HG02840 (cell line): ENCODE measurements around the gene RHOF.
"Not testable (repeated sequence)": the region's sequence is repeated elsewhere in the genome, so short reads cannot be mapped to it uniquely, and the experiment has no call there.

Experiments used
- ATAC-seq: cut with Tn5 transposase; IDR thresholded peaks from one replicate; pipeline ENCODE4 v1.9.1; 2021; ENCODE audit warnings: mild to moderate bottlenecking, moderate library complexity, moderate number of reproducible peaks; ENCODE audit not compliant: unreplicated experiment, low FRiP score

Gene RHOF

DNA sequence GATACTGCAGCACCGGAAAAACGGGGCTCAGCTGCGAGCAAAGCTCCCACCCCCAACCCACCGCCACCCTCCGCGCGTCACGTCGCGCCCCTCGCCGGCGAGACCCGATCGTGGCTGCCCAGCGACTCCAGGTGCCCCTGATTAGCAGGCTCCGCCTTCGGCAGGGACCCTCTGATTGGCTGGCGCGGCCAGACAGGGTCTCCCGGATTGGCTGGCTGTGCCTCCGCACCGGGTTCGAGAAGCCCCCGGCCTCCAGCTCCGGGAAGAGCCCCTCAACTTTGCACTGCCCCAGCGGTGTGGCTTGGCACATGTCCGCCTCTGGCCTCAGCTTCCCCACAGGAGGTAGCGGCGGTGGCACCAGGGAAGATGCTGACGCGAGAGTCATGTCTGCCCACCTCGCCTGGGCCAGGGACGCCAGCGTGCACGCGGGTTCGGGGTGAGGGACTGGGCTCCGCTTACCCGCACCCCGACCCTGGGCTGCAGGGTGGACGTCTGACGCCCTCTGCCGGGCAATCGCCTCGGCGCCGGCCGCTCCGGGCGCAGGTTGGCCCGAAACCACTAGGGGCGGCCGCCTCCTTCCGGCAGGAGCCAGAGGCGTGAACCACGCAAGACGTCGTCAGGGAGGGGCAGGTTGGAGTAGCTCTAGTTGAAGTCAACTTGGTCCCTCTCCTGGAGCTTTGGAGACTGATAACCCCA lies 498 bp upstream of the RHOF start:
- ATAC-seq, result peak; percentile 39

DNA sequence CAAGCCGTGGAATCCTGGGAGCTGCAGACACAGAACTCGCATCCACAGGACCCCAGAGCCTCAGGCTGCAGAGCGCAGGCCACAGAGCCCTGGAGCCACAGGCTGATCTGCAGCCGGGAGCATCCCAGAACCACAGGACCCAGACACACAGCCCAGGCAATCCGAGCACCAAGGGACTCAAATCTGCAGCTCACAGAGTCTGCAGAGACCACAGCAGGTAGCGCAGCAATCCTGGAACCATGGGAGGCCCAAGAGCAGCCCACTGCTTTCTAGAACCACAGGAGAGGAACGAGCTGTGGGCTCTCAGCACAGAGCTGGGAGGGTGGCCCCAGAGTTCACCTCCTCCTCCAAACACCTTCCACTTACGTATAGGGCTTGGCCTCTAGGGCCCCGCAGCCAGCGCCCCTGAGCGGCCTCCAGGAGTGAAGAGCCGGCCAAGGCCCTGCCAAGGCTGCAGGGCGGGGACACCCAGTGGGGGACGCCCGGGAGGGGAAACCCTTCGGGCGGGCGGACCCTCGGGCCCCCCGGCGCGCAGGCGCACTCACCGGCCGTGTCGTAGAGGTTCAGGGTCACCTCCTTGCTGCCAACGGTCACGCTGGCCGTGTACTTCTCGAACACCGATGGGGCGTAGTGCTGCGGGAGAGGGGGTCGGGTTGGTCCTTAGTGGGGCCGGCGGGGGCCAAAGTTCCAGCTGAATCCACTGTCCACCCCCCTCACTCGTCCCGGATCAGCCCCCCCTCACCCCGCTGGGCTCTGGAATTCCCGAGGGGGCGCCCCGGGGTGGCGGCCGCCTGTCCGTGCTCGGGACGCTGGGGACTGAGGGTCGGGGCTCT lies 665 bp downstream of the RHOF start:
- no peak for ATAC-seq

DNA sequence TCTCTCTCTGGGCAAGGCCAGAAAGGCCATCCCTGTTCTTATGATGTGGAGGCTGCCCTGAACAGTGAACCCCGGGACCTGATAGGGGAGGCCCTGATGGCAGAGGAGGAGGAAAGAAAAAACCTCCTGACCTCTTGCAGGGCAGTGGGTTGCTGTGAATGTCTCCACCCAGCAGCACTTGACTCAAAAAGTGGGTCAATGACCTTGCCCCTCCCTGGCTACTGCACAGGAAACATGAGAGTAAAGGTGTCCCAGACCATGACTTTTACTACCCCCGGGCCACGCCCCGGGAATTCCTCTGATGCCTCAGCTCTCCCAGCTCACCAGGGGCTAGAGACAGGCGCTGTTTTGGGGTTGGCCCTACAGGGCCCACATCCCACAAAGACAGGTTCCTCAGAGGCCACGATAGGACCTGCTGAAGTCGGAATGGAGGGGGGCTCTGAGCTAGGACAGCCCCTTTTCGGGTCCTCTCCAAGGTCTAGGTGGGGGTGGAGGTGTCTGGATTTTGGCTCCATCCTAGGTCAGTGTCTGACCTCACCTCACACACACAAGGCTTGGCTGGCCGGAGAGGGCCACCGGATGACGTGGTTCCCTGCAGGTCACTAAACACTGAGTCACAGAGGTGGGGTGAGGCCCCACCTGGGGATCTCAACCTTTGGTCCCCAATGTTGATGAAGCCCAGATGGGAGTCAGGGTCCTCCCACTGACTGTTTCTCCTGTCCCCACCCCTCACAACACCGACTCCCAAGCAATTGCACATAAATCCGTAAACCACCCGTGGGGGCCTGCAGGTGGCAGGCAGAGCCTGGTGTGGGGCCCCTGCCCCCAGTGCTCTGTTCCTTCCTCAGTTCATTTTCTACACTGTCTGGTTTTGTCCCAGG lies 1.6 kb downstream of the RHOF start:
- ATAC-seq, result no peak

DNA sequence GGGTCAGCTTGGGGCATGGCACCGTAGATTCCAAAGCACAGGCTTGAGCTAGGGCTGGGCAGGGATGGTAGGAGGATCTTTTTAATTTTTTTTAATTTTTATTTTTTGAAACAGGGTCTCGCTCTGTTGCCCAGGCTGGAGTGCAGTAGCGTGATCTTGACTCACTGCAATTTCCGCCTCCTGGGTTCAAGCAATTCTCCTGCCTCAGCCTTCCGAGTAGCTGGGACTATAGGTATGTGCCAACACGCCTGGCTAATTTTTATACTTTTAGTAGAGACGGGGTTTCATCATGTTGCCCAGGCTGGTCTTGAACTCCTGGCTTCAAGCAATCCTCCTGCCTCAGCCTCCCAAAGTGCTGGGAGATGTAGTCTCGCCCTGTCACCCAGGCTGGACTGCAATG lies 2.7 kb downstream of the RHOF start:
- ATAC-seq, result not testable (repeated sequence)

DNA sequence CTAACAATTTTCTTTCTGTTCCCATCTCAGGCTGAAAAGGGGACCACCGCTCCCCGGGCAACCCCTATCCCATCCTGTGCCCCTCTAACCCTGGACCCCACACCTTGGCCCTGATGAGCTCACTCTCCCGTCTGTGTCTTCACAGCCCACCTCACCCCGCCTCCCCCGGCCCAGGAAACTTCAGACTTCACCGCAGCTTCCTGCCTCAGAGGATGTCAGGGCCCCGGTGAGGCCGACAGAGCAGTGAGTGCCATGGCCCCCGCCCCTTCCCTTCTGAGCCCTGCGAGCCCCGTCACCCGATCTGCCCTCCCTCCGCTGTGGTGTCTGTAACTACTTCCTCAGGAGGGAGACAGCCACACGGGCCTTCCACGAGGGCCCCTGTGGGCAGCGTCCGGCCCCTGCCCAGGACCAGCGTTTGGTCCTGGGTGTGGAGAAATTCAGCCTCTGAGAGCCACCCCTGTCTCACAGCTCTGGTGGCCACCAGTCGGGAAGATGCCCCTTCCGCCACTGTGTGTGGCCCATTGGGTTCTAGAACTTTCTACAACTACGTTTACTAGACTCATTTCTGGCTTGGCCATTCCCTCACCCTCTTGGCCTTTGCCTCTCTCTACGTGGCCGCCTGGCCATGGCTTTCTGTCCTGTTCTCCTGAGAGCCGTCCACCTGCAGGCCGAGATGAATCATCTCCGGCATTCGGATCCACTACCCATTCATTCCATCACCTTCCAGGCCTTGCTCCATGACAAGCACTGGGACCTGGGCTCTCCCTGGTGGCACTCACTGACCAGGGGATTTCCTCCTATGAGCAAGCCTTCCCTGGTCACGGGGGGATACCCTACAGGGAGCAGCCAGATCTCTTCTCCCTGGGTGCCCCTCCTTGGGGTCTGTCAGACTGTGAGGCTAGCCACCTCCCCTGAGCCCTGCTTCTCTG lies 3.4 kb downstream of the RHOF start:
- ATAC-seq, result peak; percentile 38

- ATAC-seq, result no peak
Measured at GRCh38 chr12:121789233-121789781, 4.2 kb downstream of the RHOF start.

DNA sequence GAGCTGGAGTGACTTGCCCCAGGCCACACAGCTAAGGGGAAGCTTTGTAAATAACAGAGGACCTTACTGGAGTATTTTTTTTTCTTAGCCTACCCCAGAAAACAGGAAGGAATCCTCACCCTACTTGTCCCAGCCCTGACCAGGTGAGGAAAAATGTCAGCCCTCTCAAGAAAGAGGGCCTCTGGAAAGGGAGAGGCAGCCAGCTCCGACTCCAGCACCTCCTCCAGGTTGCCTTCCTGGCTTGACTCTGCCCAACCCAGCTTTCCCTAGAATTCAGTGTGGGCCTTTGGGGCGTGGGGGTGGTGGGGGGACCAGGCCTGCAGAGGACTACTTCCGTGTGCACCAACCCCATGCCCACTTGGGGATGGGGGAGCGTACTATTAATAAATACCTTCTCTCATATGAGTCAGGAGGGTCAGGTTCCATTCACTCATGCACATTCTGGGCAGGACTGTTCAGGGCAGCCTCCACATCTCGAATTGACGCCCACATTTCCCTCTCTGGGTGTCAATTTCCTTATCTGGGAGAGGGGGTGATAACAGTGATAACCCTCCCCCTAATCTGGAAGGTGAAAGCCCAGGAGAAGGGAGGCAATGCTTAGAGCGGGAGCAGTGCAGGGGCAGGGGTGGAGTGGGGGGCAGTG lies 5.2 kb downstream of the RHOF start:
- ATAC-seq, result no peak

- ATAC-seq, result no peak
Measured at GRCh38 chr12:121787063-121788025, 6.1 kb downstream of the RHOF start.

DNA sequence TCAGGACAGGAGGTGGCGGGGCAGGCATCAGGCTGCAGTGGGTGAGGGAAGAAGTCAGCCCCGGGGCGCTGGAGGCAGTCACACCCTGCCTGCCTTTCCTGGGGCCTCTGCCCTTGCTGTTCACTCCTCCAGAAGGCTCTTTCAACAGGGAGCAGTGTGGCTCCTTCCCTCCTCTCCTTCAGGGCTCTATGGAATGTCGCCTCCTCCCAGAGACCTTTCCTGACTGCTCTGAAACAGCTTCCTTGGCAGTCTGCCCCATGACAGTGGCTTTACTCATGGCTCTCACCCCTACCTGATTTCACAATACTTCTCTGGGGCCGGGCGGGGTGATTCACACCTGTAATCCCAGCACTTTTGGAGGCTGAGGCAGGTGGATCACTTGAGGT lies 7.1 kb downstream of the RHOF start:
- ATAC-seq, result no peak

GRCh38 chr12:121784460-121784859 lies 9.0 kb downstream of the RHOF start:
- no peak for ATAC-seq

GRCh38 chr12:121783766-121784165 lies 9.7 kb downstream of the RHOF start:
- ATAC-seq, result no peak

- ATAC-seq, result peak; percentile 48
Measured at GRCh38 chr12:121781998-121782979, 11.2 kb downstream of the RHOF start.

DNA sequence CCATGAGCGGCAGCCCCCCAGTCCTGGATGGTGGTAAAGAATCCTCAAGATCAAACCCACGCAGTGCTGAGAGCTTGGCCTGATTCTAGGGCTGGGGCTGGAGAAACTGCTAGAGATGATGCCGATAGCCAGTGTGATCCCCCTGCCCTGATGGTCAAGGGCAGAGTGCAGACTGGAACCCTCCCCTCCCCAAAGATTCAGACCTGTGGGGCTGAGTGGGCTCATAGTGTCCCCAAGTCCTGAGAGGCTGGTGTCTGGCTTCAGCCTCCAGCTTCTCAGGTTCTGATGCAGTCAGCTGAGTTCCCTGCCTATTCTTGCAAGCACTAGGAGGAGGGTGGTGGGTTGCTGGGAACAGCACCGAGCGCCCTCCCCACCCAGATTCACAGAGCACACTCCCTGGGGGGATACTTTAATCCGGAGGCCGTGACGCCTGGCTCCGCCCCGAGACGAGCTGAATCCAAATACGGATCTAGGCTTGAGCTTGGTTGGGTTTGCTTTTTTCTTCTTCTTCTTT lies 11.9 kb downstream of the RHOF start:
- ATAC-seq, result no peak

- no peak for ATAC-seq
Measured at GRCh38 chr12:121780429-121780828, 13.1 kb downstream of the RHOF start.

GRCh38 chr12:121779422-121779895 lies 14.0 kb downstream of the RHOF start:
- ATAC-seq, result no peak

- ATAC-seq, result no peak
Measured at GRCh38 chr12:121778567-121779421, 14.7 kb downstream of the RHOF start.
